NCI-H1092 (cell line): ENCODE data around the gene PODXL2.
"Not testable (repeated sequence)": the region's sequence is repeated elsewhere in the genome, so short reads cannot be mapped to it uniquely, and the experiment has no call there.

Experiments used
- DNase-seq: peaks from one replicate; lab custom pipeline; 2025; lab: John Stamatoyannopoulos, UW

PODXL2 gene

GRCh38 chr3:127690106-127690505, 61.1 kb downstream of the PODXL2 start:
- DNase-seq = no peak

- no peak for DNase-seq
Measured at GRCh38 chr3:127690823-127691452, 62.0 kb downstream of the PODXL2 start.

GRCh38 chr3:127691489-127691888, 62.5 kb downstream of the PODXL2 start:
- DNase-seq = no peak

GRCh38 chr3:127691974-127692373, 63.0 kb downstream of the PODXL2 start:
- no peak for DNase-seq

- DNase-seq = no peak
Measured at GRCh38 chr3:127692501-127693335, 63.7 kb downstream of the PODXL2 start.

GRCh38 chr3:127693336-127693843, 64.4 kb downstream of the PODXL2 start:
- no peak for DNase-seq

- peak; percentile 66 for DNase-seq
Measured at GRCh38 chr3:127694467-127695215, 65.7 kb downstream of the PODXL2 start.

- DNase-seq = peak; percentile 88
Measured at GRCh38 chr3:127697551-127698240, 68.7 kb downstream of the PODXL2 start.

- DNase-seq = no peak
Measured at GRCh38 chr3:127698286-127698685, 69.3 kb downstream of the PODXL2 start.

GRCh38 chr3:127698691-127699415, 69.9 kb downstream of the PODXL2 start:
- DNase-seq = no peak

GRCh38 chr3:127699416-127700300, 70.7 kb downstream of the PODXL2 start:
- no peak for DNase-seq

- no peak for DNase-seq
Measured at GRCh38 chr3:127700406-127700805, 71.4 kb downstream of the PODXL2 start.

GRCh38 chr3:127701280-127701911, 72.4 kb downstream of the PODXL2 start:
- DNase-seq = no peak

GRCh38 chr3:127702151-127702578, 73.2 kb downstream of the PODXL2 start:
- no peak for DNase-seq

GRCh38 chr3:127704840-127705239, 75.9 kb downstream of the PODXL2 start:
- DNase-seq = not testable (repeated sequence)

- DNase-seq = no peak
Measured at GRCh38 chr3:127706312-127706711, 77.3 kb downstream of the PODXL2 start.

- no peak for DNase-seq
Measured at GRCh38 chr3:127706785-127707351, 77.9 kb downstream of the PODXL2 start.

GRCh38 chr3:127707851-127708411, 78.9 kb downstream of the PODXL2 start:
- DNase-seq = no peak

GRCh38 chr3:127708837-127709236, 79.9 kb downstream of the PODXL2 start:
- no peak for DNase-seq
